ENCODE measurements around the gene SOCS2. TPM values are rescaled to one million over a fixed set of nuclear protein-coding genes. Genes with fewer than 3 reads are reported as not detected.

SOCS2 gene
- total and polyA plus RNA-seq, 5 donors from 2014 or later = 10.4 to 26.7 (median 23.3) TPM

DNA sequence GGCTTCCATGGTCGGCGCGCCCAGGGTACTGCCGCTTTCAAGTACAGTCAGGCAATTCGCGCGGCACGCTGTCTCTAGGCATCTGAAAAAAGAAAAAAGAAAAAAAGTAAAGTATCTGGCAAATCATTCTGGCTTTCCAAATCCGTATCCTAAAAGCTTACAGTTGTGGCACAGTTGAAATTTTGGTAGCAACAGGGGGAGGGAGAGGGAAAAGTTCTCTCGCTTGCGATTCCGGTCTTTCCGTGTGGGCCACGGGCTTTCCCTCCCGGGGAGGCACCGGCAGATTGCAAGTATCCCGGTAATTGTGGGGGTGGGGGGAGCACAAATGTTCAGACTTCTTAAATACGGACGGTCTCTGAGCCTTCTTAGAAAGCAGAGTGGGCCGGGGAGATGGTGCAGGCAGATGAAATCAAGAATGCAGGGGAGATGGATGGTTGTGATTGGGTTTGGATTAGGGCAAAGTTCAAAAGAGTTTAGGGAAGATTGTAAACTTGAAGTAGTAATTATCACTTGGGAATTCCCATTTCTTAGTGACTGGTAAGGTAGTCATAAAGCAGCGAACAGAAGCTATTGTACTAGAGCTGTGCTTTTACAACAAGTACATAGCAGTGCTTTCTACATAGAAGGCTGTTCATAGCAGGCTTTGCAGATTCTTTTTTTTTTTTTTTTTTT, 1.2 kb downstream of the SOCS2 start:
- Mint-ChIP-seq H3K4me3 (peak overlapping the region; percentile 79 to 96 (median 96)), H3K27ac (peak overlapping the region in 2 of 3 donors; percentile 36 to 72), H3K36me3 (peaks cover 25% of the 10 kb centered on the region), H3K9me3 (no peaks in the 10 kb centered on the region), H3K27me3 (peaks cover 15% of the 10 kb centered on the region), H3K4me1 (peaks cover 4 to 50% (median 31%) of the 10 kb centered on the region in 4 donors)
- H3K27me3 ChIP-seq (ENCODE audit: control insufficient read depth, insufficient read depth, low read length) = no peaks in the 10 kb centered on the region
- peak overlapping the region; percentile 41 for H3K4me3 ChIP-seq (ENCODE audit: low read depth, low read length)
- H3K9me3 ChIP-seq (ENCODE audit: control insufficient read depth in 2 of 2, low read length in 2 of 2) = no peaks in the 10 kb centered on the region
- no peak for ATAC-seq (ENCODE audit: low read depth in 2 of 2)
- peaks cover 24% of the 10 kb centered on the region for H3K36me3 ChIP-seq (ENCODE audit: control insufficient read depth, insufficient read depth, low read length)
- H3K4me1 ChIP-seq (ENCODE audit: control insufficient read depth, insufficient read depth, low read length, poor library complexity, severe bottlenecking) = peaks cover 44% of the 10 kb centered on the region
- no peak overlapping the region for H3K27ac ChIP-seq (ENCODE audit: insufficient read depth, low read length, poor library complexity, severe bottlenecking)
- DNase-seq = peak in 2 of 3 donors; percentile 17 to 39

DNA sequence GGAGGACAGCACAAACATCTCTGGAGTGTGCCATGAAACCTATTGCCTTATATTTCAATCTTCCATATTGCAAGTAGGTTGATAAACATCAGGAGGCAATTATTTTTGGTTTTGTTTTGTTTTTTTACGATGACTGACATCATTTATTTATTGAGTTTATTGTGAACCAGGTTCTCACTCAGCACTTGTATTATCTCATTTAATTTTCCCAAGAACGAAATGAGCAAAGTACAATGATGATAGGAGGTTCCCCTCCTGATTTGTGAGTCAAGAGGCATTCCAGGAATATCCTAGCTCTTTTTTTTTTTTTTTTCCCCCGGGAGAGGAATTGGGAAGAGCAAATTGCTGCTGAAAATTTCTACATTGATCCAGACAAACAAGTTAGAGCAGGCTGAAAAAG, 4.7 kb downstream of the SOCS2 start:
- Histone ChIP-seq H3K36me3 (ENCODE audit: control insufficient read depth, insufficient read depth, low read length) (peaks cover 30% of the 10 kb centered on the region), H3K27me3 (ENCODE audit: control insufficient read depth, insufficient read depth, low read length) (no peaks in the 10 kb centered on the region), H3K27ac (ENCODE audit: insufficient read depth, low read length, poor library complexity, severe bottlenecking) (no peak overlapping the region), H3K4me3 (ENCODE audit: low read depth, low read length) (no peak overlapping the region), H3K4me1 (ENCODE audit: control insufficient read depth, insufficient read depth, low read length, poor library complexity, severe bottlenecking) (peaks cover 27% of the 10 kb centered on the region), H3K9me3 (ENCODE audit: control insufficient read depth in 2 of 2, low read length in 2 of 2) (no peaks in the 10 kb centered on the region)
- H3K36me3 Mint-ChIP-seq = peaks cover 54% of the 10 kb centered on the region
- H3K9me3 Mint-ChIP-seq = no peaks in the 10 kb centered on the region
- peaks cover 13% of the 10 kb centered on the region for H3K27me3 Mint-ChIP-seq
- no peak overlapping the region for H3K27ac Mint-ChIP-seq
- DNase-seq (no peak), ATAC-seq (ENCODE audit: low read depth in 2 of 2) (no peak)
- H3K4me1 Mint-ChIP-seq = peaks cover 4 to 62% (median 40%) of the 10 kb centered on the region in 4 donors
- no peak overlapping the region for H3K4me3 Mint-ChIP-seq

DNA sequence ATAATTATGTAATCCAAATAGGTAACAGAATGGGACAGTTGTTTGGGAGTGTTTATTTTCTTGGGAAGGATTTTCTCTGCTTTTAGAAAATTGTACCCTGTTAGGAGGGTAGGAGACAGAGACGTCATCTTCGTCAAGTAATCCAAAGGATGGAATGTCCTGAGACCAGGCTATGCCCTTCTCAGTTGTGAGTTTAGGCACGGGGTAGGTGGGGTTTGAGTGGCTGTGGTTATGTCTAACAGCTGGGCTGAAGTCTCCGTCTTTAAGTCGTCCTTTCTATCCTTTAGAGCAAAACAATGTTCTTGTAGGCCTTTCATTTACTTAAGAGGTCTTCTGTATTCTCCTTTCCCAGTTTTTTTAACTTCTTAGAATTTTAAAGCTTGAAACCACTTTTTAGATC, 5.7 kb downstream of the SOCS2 start:
- no peak for DNase-seq
- peaks cover 7% of the 10 kb centered on the region for H3K27me3 Mint-ChIP-seq
- no peak overlapping the region for H3K4me3 Mint-ChIP-seq
- H3K4me1 ChIP-seq (ENCODE audit: control insufficient read depth, insufficient read depth, low read length, poor library complexity, severe bottlenecking) = peaks cover 17% of the 10 kb centered on the region
- H3K9me3 Mint-ChIP-seq = no peaks in the 10 kb centered on the region
- H3K4me1 Mint-ChIP-seq = peaks cover 4 to 54% (median 38%) of the 10 kb centered on the region in 4 donors
- H3K4me3 ChIP-seq (ENCODE audit: low read depth, low read length) = no peak overlapping the region
- ATAC-seq (ENCODE audit: low read depth in 2 of 2) = no peak
- H3K27ac Mint-ChIP-seq = no peak overlapping the region
- no peaks in the 10 kb centered on the region for H3K27me3 ChIP-seq (ENCODE audit: control insufficient read depth, insufficient read depth, low read length)
- peaks cover 55% of the 10 kb centered on the region for H3K36me3 Mint-ChIP-seq
- H3K9me3 ChIP-seq (ENCODE audit: control insufficient read depth in 2 of 2, low read length in 2 of 2) = no peaks in the 10 kb centered on the region
- H3K36me3 ChIP-seq (ENCODE audit: control insufficient read depth, insufficient read depth, low read length) = peaks cover 30% of the 10 kb centered on the region
- no peak overlapping the region for H3K27ac ChIP-seq (ENCODE audit: insufficient read depth, low read length, poor library complexity, severe bottlenecking)

DNA sequence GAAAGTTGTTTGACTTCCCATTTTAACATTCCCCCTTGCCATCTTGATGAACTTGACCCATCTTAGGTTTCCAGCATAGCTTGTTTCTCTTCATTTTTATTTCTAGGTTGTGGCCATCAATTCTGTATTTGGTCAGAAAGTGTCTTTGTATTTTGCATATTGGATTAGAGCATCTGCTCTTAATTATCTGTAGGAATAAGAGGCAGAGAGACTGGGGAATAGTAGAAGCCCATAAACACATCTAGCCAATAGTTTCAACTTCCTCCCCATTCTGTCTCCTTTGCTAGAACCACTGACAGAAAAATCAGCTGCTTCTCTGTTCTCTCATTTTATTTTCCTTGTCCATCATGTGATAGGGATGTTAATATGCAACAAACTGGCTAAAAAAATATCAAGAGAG, 8.2 kb downstream of the SOCS2 start:
- no peak overlapping the region for H3K4me3 Mint-ChIP-seq
- H3K27ac ChIP-seq (ENCODE audit: insufficient read depth, low read length, poor library complexity, severe bottlenecking) = no peak overlapping the region
- no peak for ATAC-seq (ENCODE audit: low read depth in 2 of 2)
- H3K27me3 ChIP-seq (ENCODE audit: control insufficient read depth, insufficient read depth, low read length) = no peaks in the 10 kb centered on the region
- H3K36me3 ChIP-seq (ENCODE audit: control insufficient read depth, insufficient read depth, low read length) = peaks cover 26% of the 10 kb centered on the region
- H3K4me1 ChIP-seq (ENCODE audit: control insufficient read depth, insufficient read depth, low read length, poor library complexity, severe bottlenecking) = peaks cover 7% of the 10 kb centered on the region
- no peaks in the 10 kb centered on the region for H3K27me3 Mint-ChIP-seq
- no peaks in the 10 kb centered on the region for H3K9me3 ChIP-seq (ENCODE audit: control insufficient read depth in 2 of 2, low read length in 2 of 2)
- H3K36me3 Mint-ChIP-seq = peaks cover 45% of the 10 kb centered on the region
- peak overlapping the region in 1 of 3 donors; percentile 49 for H3K27ac Mint-ChIP-seq
- H3K9me3 Mint-ChIP-seq = no peaks in the 10 kb centered on the region
- no peak overlapping the region for H3K4me3 ChIP-seq (ENCODE audit: low read depth, low read length)
- H3K4me1 Mint-ChIP-seq = peaks cover 0 to 40% (median 27%) of the 10 kb centered on the region in 4 donors
- DNase-seq = no peak

DNA sequence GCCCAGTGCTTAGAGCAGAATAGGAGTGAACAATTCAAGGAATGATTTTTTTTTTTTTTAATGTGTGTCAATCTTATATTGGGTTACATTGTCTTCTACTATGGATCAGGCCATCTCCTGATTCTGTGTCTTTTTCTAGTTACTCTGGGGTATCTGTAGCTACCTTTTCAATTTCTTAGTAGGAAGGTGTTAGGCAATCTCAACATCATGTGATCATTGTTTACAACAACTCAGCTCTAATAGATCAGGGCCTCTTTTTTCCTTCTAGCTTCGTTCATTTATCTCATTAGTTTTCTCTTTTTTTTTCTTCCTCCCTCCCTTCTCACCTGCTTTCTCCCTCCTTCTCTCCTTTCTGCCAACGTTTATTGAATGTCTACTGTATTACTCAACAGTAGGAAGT, 8.9 kb downstream of the SOCS2 start:
- H3K9me3 ChIP-seq (ENCODE audit: control insufficient read depth in 2 of 2, low read length in 2 of 2) = no peaks in the 10 kb centered on the region
- peaks cover 4% of the 10 kb centered on the region for H3K4me1 ChIP-seq (ENCODE audit: control insufficient read depth, insufficient read depth, low read length, poor library complexity, severe bottlenecking)
- Mint-ChIP-seq H3K4me1 (peaks cover 0 to 36% (median 22%) of the 10 kb centered on the region in 4 donors), H3K9me3 (no peaks in the 10 kb centered on the region), H3K27me3 (no peaks in the 10 kb centered on the region), H3K4me3 (no peak overlapping the region), H3K36me3 (peaks cover 45% of the 10 kb centered on the region), H3K27ac (peak overlapping the region in 1 of 3 donors; percentile 54)
- H3K36me3 ChIP-seq (ENCODE audit: control insufficient read depth, insufficient read depth, low read length) = peaks cover 25% of the 10 kb centered on the region
- no peak overlapping the region for H3K27ac ChIP-seq (ENCODE audit: insufficient read depth, low read length, poor library complexity, severe bottlenecking)
- DNase-seq (no peak), ATAC-seq (ENCODE audit: low read depth in 2 of 2) (no peak)
- no peaks in the 10 kb centered on the region for H3K27me3 ChIP-seq (ENCODE audit: control insufficient read depth, insufficient read depth, low read length)
- no peak overlapping the region for H3K4me3 ChIP-seq (ENCODE audit: low read depth, low read length)

DNA sequence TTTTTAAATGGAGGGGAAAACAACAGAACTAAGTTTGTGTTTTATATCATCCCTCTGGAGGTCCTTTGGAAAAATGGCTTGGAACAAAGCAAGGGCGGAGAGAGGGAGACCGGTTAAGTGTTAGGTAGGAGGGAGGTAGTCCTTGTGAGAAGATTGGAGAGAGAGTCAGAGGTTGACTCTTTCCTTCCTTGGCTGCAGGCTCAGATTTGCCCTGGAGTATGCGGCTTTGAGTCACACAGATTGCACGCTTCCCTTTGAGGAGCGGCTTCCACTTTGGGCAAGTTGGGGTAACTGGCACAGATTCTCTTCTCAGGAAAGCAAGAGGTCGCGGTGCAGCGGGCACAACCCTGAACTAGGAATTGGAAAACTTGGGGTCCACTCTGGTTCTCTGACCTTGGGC, 9.9 kb downstream of the SOCS2 start:
- no peaks in the 10 kb centered on the region for H3K9me3 ChIP-seq (ENCODE audit: control insufficient read depth in 2 of 2, low read length in 2 of 2)
- H3K27ac Mint-ChIP-seq = peak overlapping the region in 1 of 3 donors; percentile 32
- no peaks in the 10 kb centered on the region for H3K27me3 ChIP-seq (ENCODE audit: control insufficient read depth, insufficient read depth, low read length)
- peaks cover 2% of the 10 kb centered on the region for H3K4me1 ChIP-seq (ENCODE audit: control insufficient read depth, insufficient read depth, low read length, poor library complexity, severe bottlenecking)
- peaks cover 0 to 27% (median 13%) of the 10 kb centered on the region in 4 donors for H3K4me1 Mint-ChIP-seq
- H3K4me3 ChIP-seq (ENCODE audit: low read depth, low read length) = no peak overlapping the region
- H3K27ac ChIP-seq (ENCODE audit: insufficient read depth, low read length, poor library complexity, severe bottlenecking) = no peak overlapping the region
- ATAC-seq (ENCODE audit: low read depth in 2 of 2) (no peak), DNase-seq (no peak)
- no peaks in the 10 kb centered on the region for H3K27me3 Mint-ChIP-seq
- peaks cover 17% of the 10 kb centered on the region for H3K36me3 ChIP-seq (ENCODE audit: control insufficient read depth, insufficient read depth, low read length)
- H3K9me3 Mint-ChIP-seq = no peaks in the 10 kb centered on the region
- no peak overlapping the region for H3K4me3 Mint-ChIP-seq
- H3K36me3 Mint-ChIP-seq = peaks cover 38% of the 10 kb centered on the region

DNA sequence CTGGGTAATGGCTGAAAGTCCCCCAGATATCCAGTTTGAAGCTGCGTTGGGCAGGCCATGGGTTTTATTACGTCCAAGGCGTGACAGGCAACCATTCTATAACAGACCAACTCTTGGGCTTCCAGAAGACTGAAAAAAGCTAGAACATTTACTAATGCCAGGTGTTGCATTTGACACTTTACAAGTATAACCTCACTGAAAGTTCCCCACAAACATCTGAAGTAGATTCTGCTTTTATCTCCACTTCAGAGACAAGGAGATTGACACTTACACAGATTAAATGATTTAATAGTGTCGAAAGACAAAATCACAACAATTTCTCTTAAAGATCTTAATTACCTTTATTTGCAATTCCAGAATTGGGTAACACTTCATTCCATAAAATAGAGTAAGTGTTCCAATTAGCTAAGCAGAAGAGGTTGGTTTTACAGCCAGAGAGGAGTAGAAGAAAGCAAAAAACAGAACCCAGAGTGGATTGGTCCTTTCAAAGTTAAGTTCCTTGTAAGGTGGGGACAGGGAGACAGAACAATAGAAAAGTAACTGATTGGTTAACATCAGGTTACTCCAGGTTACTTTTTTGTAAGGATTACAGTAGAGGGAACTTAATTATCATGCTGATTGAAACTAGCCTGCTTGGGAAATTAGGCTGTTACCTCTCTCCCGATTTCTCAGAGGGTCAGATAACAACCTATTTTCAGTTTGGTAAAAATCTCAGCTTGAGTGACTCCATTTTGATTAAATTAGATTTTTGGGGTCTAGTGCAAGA, 11.3 kb downstream of the SOCS2 start:
- no peak for ATAC-seq (ENCODE audit: low read depth in 2 of 2)

More for the DNA sequence above, 11.3 kb downstream of the SOCS2 start:
- Mint-ChIP-seq H3K9me3 (no peaks in the 10 kb centered on the region), H3K27me3 (no peaks in the 10 kb centered on the region), H3K4me3 (no peak overlapping the region), H3K4me1 (peaks cover 0 to 20% (median 12%) of the 10 kb centered on the region in 4 donors), H3K36me3 (peaks cover 32% of the 10 kb centered on the region), H3K27ac (peak overlapping the region in 2 of 3 donors; percentile 20 to 58)
- H3K4me1 ChIP-seq (ENCODE audit: control insufficient read depth, insufficient read depth, low read length, poor library complexity, severe bottlenecking) = no peaks in the 10 kb centered on the region
- DNase-seq = no peak
- no peak overlapping the region for H3K27ac ChIP-seq (ENCODE audit: insufficient read depth, low read length, poor library complexity, severe bottlenecking)
- no peaks in the 10 kb centered on the region for H3K27me3 ChIP-seq (ENCODE audit: control insufficient read depth, insufficient read depth, low read length)
- peaks cover 5% of the 10 kb centered on the region for H3K36me3 ChIP-seq (ENCODE audit: control insufficient read depth, insufficient read depth, low read length)
- H3K4me3 ChIP-seq (ENCODE audit: low read depth, low read length) = no peak overlapping the region
- H3K9me3 ChIP-seq (ENCODE audit: control insufficient read depth in 2 of 2, low read length in 2 of 2) = no peaks in the 10 kb centered on the region

All from CD4-positive, CD25-positive, alpha-beta regulatory T cell (primary cell).